Measurements from ENCODE around the gene TMEM98. TPM values are rescaled to one million over a fixed set of nuclear protein-coding genes. Genes with fewer than 3 reads are reported as not detected.
"Not testable (repeated sequence)": the region's sequence is repeated elsewhere in the genome, so short reads cannot be mapped to it uniquely, and the experiment has no call there.

Gene TMEM98
- total RNA-seq, 1 donor = 128 TPM

GRCh38 chr17:32980230-32980629, 52.3 kb downstream of the TMEM98 start:
- H3K4me3 ChIP-seq (ENCODE audit: low read depth, low read length) = no peak overlapping the region
- no peak for DNase-seq (ENCODE audit: low read depth)
- TF ChIP-seq, protein P1, sequence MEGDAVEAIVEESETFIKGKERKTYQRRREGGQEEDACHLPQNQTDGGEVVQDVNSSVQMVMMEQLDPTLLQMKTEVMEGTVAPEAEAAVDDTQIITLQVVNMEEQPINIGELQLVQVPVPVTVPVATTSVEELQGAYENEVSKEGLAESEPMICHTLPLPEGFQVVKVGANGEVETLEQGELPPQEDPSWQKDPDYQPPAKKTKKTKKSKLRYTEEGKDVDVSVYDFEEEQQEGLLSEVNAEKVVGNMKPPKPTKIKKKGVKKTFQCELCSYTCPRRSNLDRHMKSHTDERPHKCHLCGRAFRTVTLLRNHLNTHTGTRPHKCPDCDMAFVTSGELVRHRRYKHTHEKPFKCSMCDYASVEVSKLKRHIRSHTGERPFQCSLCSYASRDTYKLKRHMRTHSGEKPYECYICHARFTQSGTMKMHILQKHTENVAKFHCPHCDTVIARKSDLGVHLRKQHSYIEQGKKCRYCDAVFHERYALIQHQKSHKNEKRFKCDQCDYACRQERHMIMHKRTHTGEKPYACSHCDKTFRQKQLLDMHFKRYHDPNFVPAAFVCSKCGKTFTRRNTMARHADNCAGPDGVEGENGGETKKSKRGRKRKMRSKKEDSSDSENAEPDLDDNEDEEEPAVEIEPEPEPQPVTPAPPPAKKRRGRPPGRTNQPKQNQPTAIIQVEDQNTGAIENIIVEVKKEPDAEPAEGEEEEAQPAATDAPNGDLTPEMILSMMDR (IDR thresholded peaks at IDR 0.05; ENCODE audit: insufficient read depth, low read depth, low read length) = no peak

GRCh38 chr17:32981611-32982010, 53.7 kb downstream of the TMEM98 start:
- DNase-seq (ENCODE audit: low read depth); H3K4me3 ChIP-seq (ENCODE audit: low read depth, low read length): not testable (repeated sequence)

DNA sequence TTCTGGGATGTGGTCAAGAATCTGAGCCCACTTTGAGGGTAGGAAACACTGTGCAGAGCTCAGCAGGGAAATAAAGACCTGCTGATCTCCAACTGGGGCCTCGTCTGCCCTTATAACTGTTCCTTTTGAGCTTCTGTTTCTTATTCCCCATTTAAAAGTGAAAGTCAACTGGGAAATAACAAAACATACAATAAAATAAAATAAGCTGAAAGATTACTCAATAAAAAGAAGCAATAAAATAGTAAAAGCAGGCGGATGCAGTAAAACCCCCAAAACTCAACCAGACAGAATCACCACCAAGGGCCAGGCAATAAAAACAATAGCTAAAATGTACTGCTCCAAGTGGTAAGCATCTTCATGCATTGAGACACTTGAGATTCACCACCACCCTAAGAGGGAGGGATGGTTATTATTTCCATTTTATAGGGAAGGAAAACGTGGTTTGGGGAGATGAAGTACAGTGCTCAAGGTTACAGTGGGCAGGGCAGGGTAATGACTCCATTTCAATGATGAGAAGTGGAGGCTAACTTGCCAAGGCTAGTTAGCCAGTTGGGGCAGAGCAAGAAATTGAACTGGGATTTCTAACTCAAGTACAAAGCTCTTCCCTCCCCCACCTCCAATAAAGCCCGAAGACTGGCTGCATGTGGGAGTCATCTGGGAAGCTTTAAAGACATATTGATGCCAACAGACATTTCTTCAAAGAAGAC, 57.2 kb downstream of the TMEM98 start:
- TF ChIP-seq, protein P1 (IDR thresholded peaks at IDR 0.05; ENCODE audit: insufficient read depth, low read depth, low read length) = no peak
- no peak overlapping the region for H3K4me3 ChIP-seq (ENCODE audit: low read depth, low read length)
- DNase-seq (ENCODE audit: low read depth) = no peak

- DNase-seq (ENCODE audit: low read depth); H3K4me3 ChIP-seq (ENCODE audit: low read depth, low read length): not testable (repeated sequence)
Observed at GRCh38 chr17:32987453-32987805, 59.5 kb downstream of the TMEM98 start.

DNA sequence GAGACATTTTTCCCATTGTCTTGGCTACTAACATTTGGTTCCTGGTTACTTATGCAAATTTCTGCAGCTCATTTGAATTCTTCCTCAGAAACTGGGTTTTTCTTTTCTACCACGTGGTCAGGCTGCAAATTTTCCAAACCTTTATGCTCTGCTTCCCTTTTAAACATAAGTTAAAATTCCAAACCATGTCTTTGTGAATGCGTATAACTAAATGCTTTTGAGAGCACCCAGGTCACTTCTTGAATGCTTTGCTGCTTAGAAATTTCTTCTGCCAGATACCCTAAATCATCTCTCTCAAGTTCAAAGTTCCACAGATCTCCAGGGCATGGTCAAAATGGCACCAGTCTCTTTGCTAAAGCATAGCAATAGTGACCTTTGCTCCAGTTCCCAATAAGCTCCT, 59.9 kb downstream of the TMEM98 start:
- not testable (repeated sequence) for H3K4me3 ChIP-seq (ENCODE audit: low read depth, low read length); DNase-seq (ENCODE audit: low read depth)

DNA sequence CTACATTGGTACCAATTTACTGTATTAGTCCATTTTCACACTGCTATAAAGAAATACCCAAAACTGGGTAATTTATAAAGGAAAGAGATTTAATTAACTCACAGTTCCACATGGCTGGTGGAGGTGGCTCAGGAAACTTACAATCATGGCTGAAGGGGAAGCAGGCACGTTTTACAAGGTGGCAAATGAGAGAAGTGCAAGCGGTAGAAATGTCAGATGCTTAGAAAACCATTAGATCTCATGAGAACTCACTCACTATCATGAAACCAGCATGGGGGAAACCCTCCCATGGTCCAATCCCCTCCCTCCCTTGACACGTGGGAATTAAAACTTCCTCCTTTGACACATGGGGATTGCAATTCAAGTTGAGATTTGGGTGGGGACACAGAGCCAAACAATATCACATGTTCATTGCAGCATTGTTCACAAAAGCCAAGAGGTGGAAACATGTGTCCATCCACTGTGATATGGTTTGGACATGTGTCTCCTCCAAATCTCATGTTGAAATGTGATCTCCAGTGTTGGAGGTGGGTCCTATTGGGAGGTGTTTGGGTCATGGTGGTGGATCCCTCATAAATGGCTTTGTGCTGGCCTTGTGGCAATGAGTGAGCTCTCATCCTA, 60.6 kb downstream of the TMEM98 start:
- no peak overlapping the region for H3K4me3 ChIP-seq (ENCODE audit: low read depth, low read length)
- DNase-seq (ENCODE audit: low read depth) = no peak
- TF ChIP-seq, protein P1 (IDR thresholded peaks at IDR 0.05; ENCODE audit: insufficient read depth, low read depth, low read length) = no peak

DNA sequence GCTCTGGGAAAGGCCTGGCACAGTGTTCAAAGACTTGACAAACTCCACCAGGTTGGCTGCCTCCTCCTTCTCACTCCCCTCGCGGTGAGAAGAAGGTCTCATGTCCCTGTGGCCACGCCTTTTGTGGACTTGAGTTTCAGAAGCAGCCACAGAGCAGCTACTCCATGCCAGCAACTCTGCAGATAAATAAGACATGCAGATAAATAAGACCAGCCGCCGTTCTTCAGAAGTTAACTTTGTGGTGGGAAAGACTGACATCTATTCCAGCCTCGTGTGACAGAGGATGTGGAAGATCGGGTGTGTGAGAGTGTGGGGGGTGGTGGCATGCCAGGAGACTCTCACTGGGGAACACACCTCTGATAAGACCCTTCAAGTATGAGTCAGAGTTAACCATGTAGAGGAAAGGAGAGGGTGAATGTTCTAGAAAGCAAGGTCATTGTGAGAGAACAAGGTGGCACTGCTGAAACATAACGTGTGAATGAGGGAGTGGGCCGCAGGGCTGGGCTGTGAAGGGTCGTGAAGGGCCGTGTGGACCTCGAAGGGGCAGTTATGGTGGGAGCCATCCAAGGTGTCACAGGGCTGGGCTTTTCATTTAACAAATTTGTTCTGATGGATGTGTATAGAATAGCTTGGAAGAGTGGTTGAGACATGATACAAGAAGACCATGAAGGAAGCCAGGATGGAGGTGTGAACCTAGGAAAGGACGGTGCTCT, 64.5 kb downstream of the TMEM98 start:
- TF ChIP-seq, protein P1 (IDR thresholded peaks at IDR 0.05; ENCODE audit: insufficient read depth, low read depth, low read length) = no peak
- H3K4me3 ChIP-seq (ENCODE audit: low read depth, low read length) = no peak overlapping the region
- DNase-seq (ENCODE audit: low read depth) = no peak

DNA sequence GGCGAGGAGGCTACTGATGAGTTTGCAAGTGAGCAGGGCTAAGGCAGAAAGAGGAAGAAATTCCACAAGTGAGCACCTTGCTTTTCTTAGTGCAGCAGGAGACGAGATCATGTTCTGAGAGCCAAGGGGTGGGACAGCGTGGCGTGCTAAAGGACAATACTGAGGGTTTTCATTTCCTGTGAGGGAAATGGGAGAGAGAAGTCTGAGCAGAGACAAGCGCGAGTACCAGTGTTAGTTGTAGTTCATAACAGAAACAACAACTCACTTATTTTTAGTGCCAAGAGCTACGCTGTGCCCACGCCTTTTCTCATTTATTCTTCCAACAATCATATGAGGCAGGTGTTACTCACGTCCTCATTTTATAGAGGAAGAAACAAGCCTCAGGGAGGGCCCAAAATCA, 66.0 kb downstream of the TMEM98 start:
- DNase-seq (ENCODE audit: low read depth) = no peak
- TF ChIP-seq, protein P1 (IDR thresholded peaks at IDR 0.05; ENCODE audit: insufficient read depth, low read depth, low read length) = no peak
- H3K4me3 ChIP-seq (ENCODE audit: low read depth, low read length) = no peak overlapping the region

Other genes with a start within 250 kb of the TMEM98 start
- gene MYO1D, start 51.0 kb upstream of the TMEM98 start, total RNA-seq = 19.0 and 54.8 TPM in 2 replicates
- gene SPACA3, start 63.7 kb downstream of the TMEM98 start, total RNA-seq = not detected in 2 replicates

Data from fibroblast of villous mesenchyme (primary cell).